Measurements from ENCODE around the gene HSPA12A. TPM values are rescaled to one million over a fixed set of nuclear protein-coding genes. Genes with fewer than 3 reads are reported as not detected.

Gene HSPA12A
- total RNA-seq (2022; extraction: Qiagen RNA extraction), result 8.8 to 10.5 TPM (median 9.7 TPM) in 5 replicates

GRCh38 chr10:116742367-116743265 lies at the start of gene HSPA12A:
Gene HSPA12A (minus strand): TSS chr10:116742566. CDS start chr10:116742469, 97 bp downstream.

Other genes with a start within 250 kb of the HSPA12A start
- gene PNLIP, start 196.6 kb downstream of the HSPA12A start, total RNA-seq (2022; extraction: Qiagen RNA extraction), result 0.11 to 0.12 TPM in 2 of 5 replicates, not detected in the others
- gene PNLIPRP1, start 151.6 kb downstream of the HSPA12A start, total RNA-seq (2022; extraction: Qiagen RNA extraction), result not detected in 5 replicates
- gene PNLIPRP2, start 121.6 kb downstream of the HSPA12A start, total RNA-seq (2022; extraction: Qiagen RNA extraction), result not detected in 5 replicates
- 0.06 to 0.46 TPM (median 0.26 TPM) in 5 replicates for gene ENO4, start 106.9 kb upstream of the HSPA12A start, total RNA-seq (2022; extraction: Qiagen RNA extraction)

All from A549 treated with Mapracorat at 1 μM for 4 hours (cell line).